Tibial nerve (tissue), 4 donors: Measurements from ENCODE around the gene TBC1D9. TPM values are rescaled to one million over a fixed set of nuclear protein-coding genes. Genes with fewer than 3 reads are reported as not detected.

Experiments
- DNase-seq, 2 donors: peaks; one replicate each; pipeline ENCODE4 v3.0.0-alpha.2; 2019; ENCODE audit warnings: low spot score in 2 of 2
- H3K27ac ChIP-seq, 4 donors: fragments of 200-600 bp; sonication (generic) in 3 of 4; one replicate each; pipeline ENCODE4 v1.5.1; 2017 to 2019; ENCODE audit warnings: mild to moderate bottlenecking in 1 of 4
- H3K27me3 ChIP-seq, 2 donors: fragments of 200-600 bp; sonication (generic) in 1 of 2; one replicate each; pipeline versions ENCODE4 v1.5.1 to v1.6.0; 2017 to 2019
- H3K36me3 ChIP-seq, 3 donors: fragments of 200-600 bp; sonication (generic); one replicate each; pipeline ENCODE4 v1.5.1; 2018 to 2019
- H3K4me1 ChIP-seq, 4 donors: fragments of 200-600 bp; sonication (generic) in 3 of 4; one replicate each; pipeline ENCODE4 v1.5.1; 2017 to 2019
- H3K4me3 ChIP-seq, 4 donors: fragments of 200-600 bp; sonication (generic) in 3 of 4; one replicate each; pipeline ENCODE4 v1.5.1; 2017 to 2019; ENCODE audit warnings: mild to moderate bottlenecking in 1 of 4, moderate library complexity in 1 of 4
- H3K9me3 ChIP-seq, 4 donors: fragments of 200-600 bp; sonication (generic) in 3 of 4; one replicate each; pipeline ENCODE4 v1.5.1; 2017 to 2019
- EP300 ChIP-seq, 2 donors: sonication (generic); formaldehyde crosslinking; IDR thresholded peaks; one replicate each; pipeline ENCODE4 v1.6.1; 2017; ENCODE audit warnings: antibody characterized with exemption in 2 of 2, mild to moderate bottlenecking in 1 of 2
- POLR2A ChIP-seq, 2 donors: fragments of 450-650 bp; IDR thresholded peaks; one replicate each; pipeline ENCODE4 v1.6.1; 2017; ENCODE audit warnings: antibody characterized with exemption in 2 of 2, mild to moderate bottlenecking in 2 of 2, moderate library complexity in 2 of 2
- WGBS, 2 donors: methylation state at CpG; one replicate each; pipeline ENCODE4 v1.1.5; 2018; 5-methylcytosine and 5-hydroxymethylcytosine counted together
- small RNA-seq: library from RNA; depleted of rRNA; stranded (forward); fragments of <200 nt; gene quantifications from one replicate; pipeline ENCODE3, GENCODE V24; 2016
- total RNA-seq, 4 donors: library from RNA; depleted of rRNA; stranded (reverse); fragments of >200 nt; gene quantifications; one replicate each; pipeline ENCODE4 v1.1.0, GENCODE V29; 2016
- TF ChIP-seq, protein P1 (sequence below), 5 experiments: fragments of 200-600 bp in 3 of 5; fragments of 450-650 bp in 2 of 5; sonication (generic) in 3 of 5; IDR thresholded peaks; one replicate each; pipeline ENCODE4 v1.5.1; 2016 to 2019; ENCODE audit warnings: antibody characterized with exemption in 5 of 5, mild to moderate bottlenecking in 3 of 5, moderate library complexity in 2 of 5

TBC1D9 gene
- total RNA-seq, 4 donors from 2014 or later = 18.4 to 23.7 (median 19.6) TPM

GRCh38 chr4:140575489-140575888 is 180.7 kb downstream of the TBC1D9 start:
- no peak overlapping the region for H3K4me3 ChIP-seq
- H3K4me1 ChIP-seq = no peaks in the 10 kb centered on the region
- H3K36me3 ChIP-seq = no peaks in the 10 kb centered on the region
- H3K9me3 ChIP-seq = peaks cover 0 to 17% (median 3%) of the 10 kb centered on the region in 4 donors
- H3K27ac ChIP-seq = no peak overlapping the region
- WGBS, 2 donors = 64 to 76% methylated on average over 4 of the region's 4 CpGs
- H3K27me3 ChIP-seq = peaks cover 0 to 43% of the 10 kb centered on the region in 2 donors
- TF ChIP-seq, protein P1, sequence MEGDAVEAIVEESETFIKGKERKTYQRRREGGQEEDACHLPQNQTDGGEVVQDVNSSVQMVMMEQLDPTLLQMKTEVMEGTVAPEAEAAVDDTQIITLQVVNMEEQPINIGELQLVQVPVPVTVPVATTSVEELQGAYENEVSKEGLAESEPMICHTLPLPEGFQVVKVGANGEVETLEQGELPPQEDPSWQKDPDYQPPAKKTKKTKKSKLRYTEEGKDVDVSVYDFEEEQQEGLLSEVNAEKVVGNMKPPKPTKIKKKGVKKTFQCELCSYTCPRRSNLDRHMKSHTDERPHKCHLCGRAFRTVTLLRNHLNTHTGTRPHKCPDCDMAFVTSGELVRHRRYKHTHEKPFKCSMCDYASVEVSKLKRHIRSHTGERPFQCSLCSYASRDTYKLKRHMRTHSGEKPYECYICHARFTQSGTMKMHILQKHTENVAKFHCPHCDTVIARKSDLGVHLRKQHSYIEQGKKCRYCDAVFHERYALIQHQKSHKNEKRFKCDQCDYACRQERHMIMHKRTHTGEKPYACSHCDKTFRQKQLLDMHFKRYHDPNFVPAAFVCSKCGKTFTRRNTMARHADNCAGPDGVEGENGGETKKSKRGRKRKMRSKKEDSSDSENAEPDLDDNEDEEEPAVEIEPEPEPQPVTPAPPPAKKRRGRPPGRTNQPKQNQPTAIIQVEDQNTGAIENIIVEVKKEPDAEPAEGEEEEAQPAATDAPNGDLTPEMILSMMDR (IDR thresholded peaks at IDR 0.05) = no peak
- TF ChIP-seq EP300 (IDR thresholded peaks at IDR 0.05) = no peak
- no peak for TF ChIP-seq POLR2A (IDR thresholded peaks at IDR 0.05)
- DNase-seq = no peak

GRCh38 chr4:140571620-140572019 is 184.6 kb downstream of the TBC1D9 start:
- H3K27ac ChIP-seq = no peak overlapping the region
- WGBS, 2 donors = 90 to 92% methylated on average over 2 of the region's 2 CpGs
- TF ChIP-seq, protein P1 (IDR thresholded peaks at IDR 0.05) = no peak
- TF ChIP-seq POLR2A (IDR thresholded peaks at IDR 0.05) (no peak), EP300 (IDR thresholded peaks at IDR 0.05) (no peak)
- H3K27me3 ChIP-seq = peaks cover 0 to 43% of the 10 kb centered on the region in 2 donors
- H3K36me3 ChIP-seq = no peaks in the 10 kb centered on the region
- H3K9me3 ChIP-seq = peaks cover 0 to 17% (median 3%) of the 10 kb centered on the region in 4 donors
- no peak overlapping the region for H3K4me3 ChIP-seq
- DNase-seq = no peak
- peaks cover 0 to 23% (median 13%) of the 10 kb centered on the region in 4 donors for H3K4me1 ChIP-seq

Small RNAs within 50 kb of the gene (small RNA-seq; reads per million reads assigned to genes)
- gene AC108019.1 (not detected), gene RF00019 (not detected), gene RN7SL152P (not detected), gene RNY1P14 (not detected)

Other genes starting within 250 kb of the TBC1D9 start
- 10 to 100 TPM; 23.4 to 56.7 (median 30.3) TPM for gene ELMOD2, start 232.2 kb downstream of the TBC1D9 start, total RNA-seq
- not detected for gene UCP1, start 187.4 kb downstream of the TBC1D9 start, total RNA-seq